Hepatocyte (in vitro differentiated cells): ENCODE data around the gene ELK4. TPM values are rescaled to one million over a fixed set of nuclear protein-coding genes. Genes with fewer than 3 reads are reported as not detected.

Source experiments
- DNase-seq: peaks from one replicate; pipeline ENCODE4 v3.0.0-alpha.2; 2016; ENCODE audit warnings: low spot score
- H2AFZ ChIP-seq: fragments of 200-600 bp; sonication (generic); 2 replicates; pipeline ENCODE4 v1.6.0; 2016; ENCODE audit warnings: antibody characterized with exemption, mild to moderate bottlenecking
- H3K27ac ChIP-seq: fragments of 200-600 bp; sonication (generic); 2 replicates; pipeline ENCODE4 v1.5.1; 2016; ENCODE audit warnings: mild to moderate bottlenecking
- H3K27me3 ChIP-seq: fragments of 200-600 bp; sonication (generic); 2 replicates; pipeline ENCODE4 v1.6.1; 2016
- H3K36me3 ChIP-seq: fragments of 200-600 bp; sonication (generic); replicated peaks from 2 replicates; pipeline ENCODE4 v1.5.1; 2016; ENCODE audit warnings: low read depth; ENCODE audit not compliant: insufficient read depth
- H3K4me1 ChIP-seq: fragments of 200-600 bp; sonication (generic); 2 replicates; pipeline ENCODE4 v1.5.1; 2016; ENCODE audit warnings: mild to moderate bottlenecking, moderate library complexity; ENCODE audit not compliant: insufficient read depth
- H3K4me2 ChIP-seq: fragments of 200-600 bp; sonication (generic); 2 replicates; pipeline ENCODE4 v1.6.0; 2016
- H3K4me3 ChIP-seq: fragments of 200-600 bp; sonication (generic); 2 replicates; pipeline ENCODE4 v1.5.1; 2016; ENCODE audit warnings: mild to moderate bottlenecking
- H3K79me2 ChIP-seq: fragments of 200-600 bp; sonication (generic); 2 replicates; pipeline ENCODE4 v1.6.0; 2017; ENCODE audit warnings: mild to moderate bottlenecking
- H3K9me2 ChIP-seq: fragments of 200-600 bp; sonication (generic); replicated peaks from 2 replicates; pipeline ENCODE4 v1.6.0; 2017; ENCODE audit warnings: mild to moderate bottlenecking; ENCODE audit not compliant: insufficient read depth
- H3K9me3 ChIP-seq: fragments of 200-600 bp; sonication (generic); 2 replicates; pipeline ENCODE4 v1.5.1; 2016; ENCODE audit warnings: low read depth, mild to moderate bottlenecking
- H4K20me1 ChIP-seq: fragments of 200-600 bp; sonication (generic); 2 replicates; pipeline ENCODE4 v1.6.0; 2016; ENCODE audit warnings: mild to moderate bottlenecking; ENCODE audit not compliant: insufficient read depth, poor library complexity, severe bottlenecking
- EZH2 ChIP-seq: fragments of 200-600 bp; sonication (generic); IDR thresholded peaks from 2 replicates; pipeline ENCODE4 v1.6.1; 2016; ENCODE audit warnings: antibody characterized with exemption, mild to moderate bottlenecking, borderline replicate concordance
- EZH2phosphoT487 ChIP-seq: fragments of 200-600 bp; sonication (generic); IDR thresholded peaks from one replicate; pipeline ENCODE4 v1.6.1; 2018; ENCODE audit warnings: antibody characterized with exemption, mild to moderate bottlenecking, low read depth, moderate library complexity; ENCODE audit not compliant: unreplicated experiment, severe bottlenecking
- WGBS: methylation state at CpG from one replicate; pipeline ENCODE4 v1.1.6; 2016; ENCODE audit warnings: low lambda C conversion rate; ENCODE audit errors: missing lambda C conversion rate; 5-methylcytosine and 5-hydroxymethylcytosine counted together
- polyA plus RNA-seq: library from polyadenylated mRNA; unstranded; fragments of >200 nt; fragmentation: Nextera tagmentation; extraction: Ambion mirVana; gene quantifications from 2 replicates; pipeline ENCODE4 v1.2.1, GENCODE V29; 2016
- total RNA-seq: library from RNA; depleted of rRNA; stranded (reverse); fragments of >200 nt; gene quantifications from 2 replicates; pipeline ENCODE4 v1.2.3, GENCODE V29; 2014
- TF ChIP-seq, protein P1 (sequence below): fragments of 200-600 bp; sonication (generic); IDR thresholded peaks from 2 replicates; pipeline ENCODE4 v1.5.1; 2016; ENCODE audit warnings: antibody characterized with exemption, mild to moderate bottlenecking; ENCODE audit not compliant: poor library complexity

ELK4 gene
- total and polyA plus RNA-seq, 2 experiments from 2014 or later = 6.1 to 19.1 TPM

- H4K20me1 ChIP-seq = no peaks in the 10 kb centered on the region
- peaks cover 18% of the 10 kb centered on the region for H3K4me1 ChIP-seq
- H2AFZ ChIP-seq = no peak overlapping the region
- H3K4me2 ChIP-seq = no peak overlapping the region
- 85% methylated on average over 19 of the region's 19 CpGs for WGBS
- peaks cover 15% of the 10 kb centered on the region for H3K79me2 ChIP-seq
- no peak overlapping the region for H3K4me3 ChIP-seq
- no peak overlapping the region for H3K27ac ChIP-seq
- H3K36me3 ChIP-seq = no peaks in the 10 kb centered on the region
- H3K27me3 ChIP-seq = no peaks in the 10 kb centered on the region
- DNase-seq = no peak
- no peaks in the 10 kb centered on the region for H3K9me3 ChIP-seq
- H3K9me2 ChIP-seq = no peaks in the 10 kb centered on the region
- no peak for TF ChIP-seq EZH2
- TF ChIP-seq, protein P1, sequence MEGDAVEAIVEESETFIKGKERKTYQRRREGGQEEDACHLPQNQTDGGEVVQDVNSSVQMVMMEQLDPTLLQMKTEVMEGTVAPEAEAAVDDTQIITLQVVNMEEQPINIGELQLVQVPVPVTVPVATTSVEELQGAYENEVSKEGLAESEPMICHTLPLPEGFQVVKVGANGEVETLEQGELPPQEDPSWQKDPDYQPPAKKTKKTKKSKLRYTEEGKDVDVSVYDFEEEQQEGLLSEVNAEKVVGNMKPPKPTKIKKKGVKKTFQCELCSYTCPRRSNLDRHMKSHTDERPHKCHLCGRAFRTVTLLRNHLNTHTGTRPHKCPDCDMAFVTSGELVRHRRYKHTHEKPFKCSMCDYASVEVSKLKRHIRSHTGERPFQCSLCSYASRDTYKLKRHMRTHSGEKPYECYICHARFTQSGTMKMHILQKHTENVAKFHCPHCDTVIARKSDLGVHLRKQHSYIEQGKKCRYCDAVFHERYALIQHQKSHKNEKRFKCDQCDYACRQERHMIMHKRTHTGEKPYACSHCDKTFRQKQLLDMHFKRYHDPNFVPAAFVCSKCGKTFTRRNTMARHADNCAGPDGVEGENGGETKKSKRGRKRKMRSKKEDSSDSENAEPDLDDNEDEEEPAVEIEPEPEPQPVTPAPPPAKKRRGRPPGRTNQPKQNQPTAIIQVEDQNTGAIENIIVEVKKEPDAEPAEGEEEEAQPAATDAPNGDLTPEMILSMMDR = no peak
- no peak for TF ChIP-seq EZH2phosphoT487
Observed at GRCh38 chr1:205664399-205665017, 32.7 kb upstream of the ELK4 start.

- no peak overlapping the region for H3K27ac ChIP-seq
- WGBS = 98% methylated on average over 18 of the region's 18 CpGs
- no peak for TF ChIP-seq EZH2
- TF ChIP-seq, protein P1 = no peak
Observed at GRCh38 chr1:205663286-205663936, 31.6 kb upstream of the ELK4 start.

DNA sequence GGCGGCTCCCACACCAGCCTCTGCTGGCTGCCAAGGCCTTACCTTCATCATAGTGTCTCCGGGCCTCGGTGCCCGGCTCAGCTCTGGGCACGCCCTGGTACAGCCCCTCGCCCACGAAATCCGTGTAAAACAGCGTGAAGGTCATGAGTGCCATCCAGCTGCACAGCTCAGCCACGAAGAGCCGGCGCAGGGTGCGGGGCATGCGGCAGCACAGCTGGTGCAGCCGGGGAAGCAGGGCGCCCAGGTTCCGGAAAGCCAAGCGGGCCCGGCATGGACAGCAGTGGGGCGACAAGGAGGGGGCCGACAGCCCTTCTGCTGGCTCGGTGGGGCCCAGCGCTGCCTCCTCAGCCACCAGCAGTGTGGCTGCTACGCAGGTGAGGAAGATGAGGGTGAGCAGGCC is 31.0 kb upstream of the ELK4 start:
- H3K9me3 ChIP-seq = no peaks in the 10 kb centered on the region
- no peaks in the 10 kb centered on the region for H3K9me2 ChIP-seq
- H2AFZ ChIP-seq = no peak overlapping the region
- H3K4me3 ChIP-seq = no peak overlapping the region
- no peak overlapping the region for H3K27ac ChIP-seq
- WGBS = 98% methylated on average over 24 of the region's 24 CpGs
- no peak overlapping the region for H3K4me2 ChIP-seq
- peaks cover 7% of the 10 kb centered on the region for H3K4me1 ChIP-seq
- no peak for DNase-seq
- H4K20me1 ChIP-seq = no peaks in the 10 kb centered on the region
- TF ChIP-seq EZH2phosphoT487 = no peak
- no peak for TF ChIP-seq EZH2
- TF ChIP-seq, protein P1 = no peak
- H3K36me3 ChIP-seq = no peaks in the 10 kb centered on the region
- no peaks in the 10 kb centered on the region for H3K27me3 ChIP-seq
- peaks cover 8% of the 10 kb centered on the region for H3K79me2 ChIP-seq

More at GRCh38 chr1:205663286-205663936, 31.6 kb upstream of the ELK4 start:
- Histone ChIP-seq H3K4me3 (no peak overlapping the region), H3K9me2 (no peaks in the 10 kb centered on the region), H3K36me3 (no peaks in the 10 kb centered on the region), H3K4me2 (no peak overlapping the region), H3K27me3 (no peaks in the 10 kb centered on the region), H4K20me1 (no peaks in the 10 kb centered on the region), H3K4me1 (peaks cover 13% of the 10 kb centered on the region), H2AFZ (no peak overlapping the region), H3K79me2 (peaks cover 8% of the 10 kb centered on the region), H3K9me3 (no peaks in the 10 kb centered on the region)
- DNase-seq = no peak
